Stimulated activated CD4-positive, alpha-beta T cell treated with anti-CD3 and anti-CD28 coated beads, Interleukin-15, amount 100 ng/mL, for 1 hour (primary cell): Measurements from ENCODE around the gene LIX1L.

ENCODE experiments used
- DNase-seq, 2 donors: peaks; one replicate each; pipeline ENCODE4 v3.0.0-alpha.2; 2020; ENCODE audit warnings: low read depth in 1 of 2, low spot score in 1 of 2

Gene LIX1L

DNA sequence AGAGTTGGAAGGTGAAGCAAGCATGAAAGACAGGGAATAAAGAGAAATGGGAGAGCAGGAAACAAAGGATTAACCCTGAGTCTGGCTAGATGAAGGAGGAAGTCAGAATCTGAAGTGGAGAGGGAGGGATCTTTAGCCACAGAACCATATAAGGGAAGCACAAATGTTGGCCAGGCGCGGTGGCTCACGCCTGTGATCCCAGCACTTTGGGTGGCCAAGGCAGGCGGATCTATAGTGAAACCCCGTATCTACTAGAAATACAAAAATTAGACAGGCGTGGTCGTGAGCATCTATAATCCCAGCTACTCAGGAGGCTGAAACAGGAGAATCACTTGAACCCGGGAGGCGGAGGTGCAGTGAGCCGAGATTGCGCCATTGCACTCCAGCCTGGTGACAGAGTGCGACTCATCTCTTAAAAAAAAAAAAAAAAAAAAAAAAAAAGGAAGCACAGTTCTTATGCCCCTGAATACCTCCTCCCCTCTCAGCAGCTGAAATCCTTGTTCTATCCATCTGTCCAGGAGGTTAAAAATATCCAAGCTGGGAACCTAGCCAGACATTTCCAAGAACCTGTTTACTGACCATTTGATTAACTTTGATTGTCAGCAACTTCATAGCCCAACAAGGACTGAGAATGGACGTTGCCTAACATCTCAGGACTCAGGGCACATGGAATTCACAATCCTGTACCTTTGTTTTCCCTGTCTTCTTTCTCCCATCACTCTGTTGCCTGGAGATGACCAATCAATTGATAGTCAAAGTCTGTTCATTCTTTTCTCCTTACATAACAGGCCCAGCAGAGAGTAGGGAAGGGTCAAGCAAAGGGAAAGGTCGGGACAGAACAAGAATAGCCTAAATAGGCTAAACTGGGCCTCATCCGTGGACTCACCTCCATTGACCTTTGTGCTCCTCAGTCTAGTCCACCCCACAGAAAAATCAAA, 28.0 kb upstream of the LIX1L start:
- no peak for DNase-seq

DNA sequence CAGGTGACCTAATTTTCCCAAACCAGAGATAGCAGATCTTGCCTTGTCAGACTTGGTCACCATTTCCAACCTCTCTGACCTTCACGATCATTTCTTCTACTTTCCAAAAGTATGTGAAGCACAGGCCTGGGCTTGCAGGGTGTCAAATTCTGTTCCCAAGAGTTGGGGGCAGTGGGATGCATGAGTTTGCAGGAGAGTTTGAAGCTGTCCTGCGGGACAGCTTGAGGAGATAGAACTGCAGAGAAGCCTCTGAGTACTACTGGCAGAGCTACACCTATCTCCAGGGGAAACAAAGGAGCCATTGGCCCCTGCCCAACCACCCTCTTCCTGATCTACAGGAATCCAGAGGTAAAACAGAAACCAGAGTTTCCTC, 27.3 kb upstream of the LIX1L start:
- DNase-seq: no peak

DNA sequence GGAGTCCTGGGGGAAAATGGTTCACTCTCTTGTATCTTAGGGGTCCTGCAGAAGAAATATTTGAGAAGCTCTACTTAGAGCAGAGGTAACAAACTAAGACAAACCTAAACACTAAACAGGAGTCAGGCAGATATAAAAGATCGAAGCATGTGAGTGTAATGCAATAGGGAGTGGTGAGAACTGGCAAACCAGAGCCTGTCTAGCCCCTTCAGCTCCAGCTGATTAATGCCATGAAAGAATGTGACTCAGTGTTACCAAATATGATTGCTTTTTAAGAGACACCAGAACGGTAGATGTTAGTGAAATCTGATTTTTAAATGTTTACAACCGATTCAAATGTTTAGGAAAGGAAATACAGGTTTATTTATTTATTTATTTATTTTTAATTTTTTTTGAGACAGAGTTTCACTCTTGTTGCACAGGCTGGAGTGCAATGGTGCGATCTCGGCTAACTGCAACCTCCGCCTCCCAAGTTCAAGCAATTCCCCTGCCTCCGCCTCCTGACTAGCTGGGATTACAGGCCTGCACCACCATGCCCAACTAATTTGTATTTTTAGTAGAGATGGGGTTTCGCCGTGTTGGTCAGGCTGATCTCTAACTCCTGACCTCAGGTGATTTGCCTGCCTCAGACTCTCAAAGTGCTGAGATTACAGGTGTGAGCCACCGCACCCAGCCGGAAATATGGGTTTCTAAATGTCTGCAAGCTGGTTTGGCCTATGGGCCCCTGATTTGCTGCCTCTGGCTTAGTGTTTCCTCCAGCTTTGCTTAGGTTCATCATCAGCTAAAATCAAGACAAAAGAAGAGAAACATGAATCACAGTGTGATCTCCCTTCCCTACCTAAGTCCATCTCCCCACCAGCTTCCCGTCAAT, 26.4 kb upstream of the LIX1L start:
- DNase-seq: no peak

DNA sequence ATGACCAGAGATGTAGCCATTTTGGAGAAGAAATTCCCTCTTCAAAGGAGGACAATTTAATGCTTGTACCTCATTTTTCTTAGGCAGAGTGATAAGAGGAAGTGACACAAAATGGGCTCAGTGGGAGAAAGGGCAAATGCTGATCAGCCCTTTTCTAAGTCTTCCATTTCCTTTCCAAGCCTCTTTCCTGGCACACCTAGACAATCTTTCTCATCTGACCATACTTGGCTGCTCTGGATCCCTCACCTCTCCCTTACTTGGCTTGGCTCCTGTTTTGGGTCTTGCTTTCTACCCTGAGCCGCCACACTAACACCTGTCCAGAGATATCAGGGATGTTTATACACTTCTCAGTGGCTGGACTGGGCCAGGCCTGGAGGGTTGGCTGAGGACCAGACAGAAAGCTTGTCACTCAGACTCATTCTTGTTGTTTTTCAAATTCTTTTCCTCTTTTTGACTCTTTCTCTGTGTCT, 25.4 kb upstream of the LIX1L start:
- no peak for DNase-seq

DNA sequence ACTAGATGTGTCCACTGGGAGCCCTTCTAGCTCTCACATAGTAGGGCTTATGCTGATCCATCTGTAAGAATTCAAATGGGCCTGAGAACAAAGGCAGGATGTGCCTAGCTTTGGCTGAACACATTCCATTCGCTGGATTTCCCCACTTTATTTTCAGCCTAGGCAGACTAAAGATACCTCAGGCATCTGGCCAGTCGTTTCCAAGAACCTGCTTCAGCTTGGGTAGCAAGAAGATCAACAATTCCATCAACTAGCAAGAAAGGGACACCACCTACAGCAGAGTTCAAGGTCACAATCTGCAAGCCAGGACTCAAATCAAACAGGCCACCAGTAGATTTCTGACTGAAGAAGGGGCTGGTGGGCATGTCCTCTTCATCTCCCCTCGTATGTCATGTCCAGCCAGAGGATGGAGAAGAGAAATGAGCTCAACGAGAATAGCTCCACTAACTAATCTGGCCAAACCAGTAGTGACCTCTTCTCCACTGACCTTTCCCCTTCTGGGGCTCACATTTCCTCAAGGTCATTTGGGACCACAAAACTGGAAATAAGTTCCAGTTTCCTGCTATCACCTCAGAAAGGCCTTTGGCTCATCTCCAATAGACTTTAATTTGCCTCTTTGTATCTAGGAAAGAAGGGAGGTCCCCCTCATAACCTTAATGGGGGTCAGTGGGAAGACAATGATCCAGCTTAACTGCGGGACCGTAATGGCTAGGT, 24.4 kb upstream of the LIX1L start:
- DNase-seq: no peak

DNA sequence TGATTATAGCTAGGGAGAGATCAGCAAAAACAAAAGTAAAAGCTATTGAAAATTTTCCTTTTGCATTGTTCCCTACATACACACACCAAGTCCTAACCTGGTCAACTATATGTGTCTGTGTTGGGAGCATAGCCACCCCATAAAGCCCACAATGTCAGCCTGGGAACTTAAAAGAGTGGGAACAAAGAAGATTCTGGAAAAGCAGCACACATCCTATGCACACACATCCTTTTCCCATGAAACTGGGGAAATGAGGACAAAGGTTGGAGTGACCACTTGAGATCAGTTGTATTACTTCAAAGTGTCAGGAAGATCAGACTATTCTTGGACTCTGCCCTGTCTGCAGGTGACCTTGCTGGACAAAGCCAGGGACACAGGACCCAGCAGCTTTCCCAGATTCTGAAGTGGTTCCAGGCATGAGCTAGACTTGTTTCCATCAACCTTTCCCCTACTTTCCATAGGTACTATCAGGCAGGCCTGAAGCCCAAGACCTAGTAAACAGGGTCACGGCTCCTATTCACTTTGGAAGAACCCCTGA, 22.7 kb upstream of the LIX1L start:
- no peak for DNase-seq

DNA sequence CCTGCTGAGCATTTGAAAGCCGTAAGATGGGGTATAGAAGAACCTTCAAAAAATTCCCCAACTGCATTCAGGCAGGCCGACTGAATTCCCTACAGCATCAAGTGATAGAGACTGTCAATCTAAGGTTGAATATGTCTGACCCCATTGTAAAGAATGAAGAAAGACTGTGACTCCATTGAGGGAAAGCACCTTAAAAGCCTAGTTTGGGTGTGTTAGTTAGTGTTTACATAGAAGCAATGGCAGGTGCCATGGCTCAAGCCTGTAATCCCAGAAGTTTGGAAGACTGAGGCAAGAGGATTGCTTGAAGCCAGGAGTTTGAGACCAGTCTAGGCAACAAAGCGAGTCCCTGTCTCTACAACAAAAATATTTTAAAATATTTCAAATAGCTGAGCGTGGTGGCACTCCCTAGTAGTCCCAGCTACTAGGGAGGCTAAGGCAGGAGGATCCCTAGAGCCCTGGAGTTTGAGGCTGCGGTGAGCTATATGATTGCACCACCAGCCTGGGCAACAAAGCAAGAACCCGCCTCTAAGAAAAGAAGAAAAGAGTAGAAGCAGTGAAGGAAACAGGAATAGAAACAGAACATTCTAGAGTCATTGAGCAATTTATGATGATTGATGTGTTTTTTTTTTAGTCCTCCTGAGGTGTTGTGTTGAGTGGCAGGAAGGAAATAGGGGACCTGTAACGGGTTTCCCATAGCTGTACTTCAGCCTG, 22.1 kb upstream of the LIX1L start:
- no peak for DNase-seq

DNA sequence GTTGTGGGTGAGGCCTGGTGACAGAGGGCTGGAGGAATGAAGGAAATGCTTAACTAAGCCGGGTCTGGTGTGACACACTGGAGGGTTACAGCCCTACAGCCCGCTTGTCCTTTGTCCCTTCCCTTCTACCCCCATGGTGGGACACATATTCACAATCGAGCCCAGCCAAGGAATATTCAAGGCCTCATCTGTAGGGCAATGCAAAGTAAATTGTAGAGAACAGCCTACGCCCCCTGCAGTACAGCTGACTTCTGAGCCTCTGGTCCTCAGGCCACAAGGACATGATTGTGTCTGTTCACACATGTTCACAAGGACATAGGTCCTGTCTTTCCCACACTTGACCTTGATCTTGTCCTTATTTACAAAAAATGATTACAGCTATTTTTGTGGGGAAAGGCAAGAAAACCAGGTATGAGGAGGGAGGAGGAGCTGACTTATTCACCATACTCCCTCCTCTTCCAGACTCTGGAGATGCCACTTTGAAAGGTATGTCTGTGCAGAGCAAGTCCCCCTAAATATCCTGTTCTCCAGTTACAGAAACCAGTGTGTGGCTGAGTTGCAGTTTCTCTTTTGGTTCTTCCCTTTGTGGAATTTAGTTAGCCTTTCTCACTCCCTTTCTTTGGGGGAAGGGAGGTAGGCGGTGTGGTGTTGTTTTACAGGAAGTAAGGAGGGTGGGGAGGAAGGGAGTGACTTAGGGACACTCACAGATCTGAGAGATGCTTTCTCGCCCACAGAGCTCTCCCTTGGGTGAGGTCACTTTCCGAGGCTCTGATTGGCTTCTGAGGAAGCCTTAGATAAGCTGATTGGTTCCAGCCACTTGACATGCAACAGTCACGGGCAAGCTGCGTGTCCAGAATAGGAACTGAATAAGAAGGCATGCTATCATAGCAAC, 21.3 kb upstream of the LIX1L start:
- DNase-seq: peak; percentile 44 to 51

DNA sequence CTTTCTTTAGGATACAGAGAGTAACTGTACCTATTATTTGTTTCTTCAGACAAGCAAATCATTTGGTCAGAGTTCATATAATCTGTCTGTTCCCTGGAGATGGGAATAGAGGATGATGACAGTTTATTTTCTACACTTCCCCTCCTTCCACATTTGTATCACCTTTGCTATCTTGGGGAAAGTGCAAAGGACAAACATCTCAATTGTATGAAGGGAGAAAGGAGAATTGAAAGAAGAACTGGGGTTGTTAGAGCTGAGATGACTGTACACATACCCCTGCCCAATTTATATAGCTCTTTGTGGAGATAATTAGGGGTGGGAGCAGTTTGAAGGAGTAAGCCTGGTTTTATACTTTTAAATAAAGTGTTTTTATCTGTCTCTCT, 20.6 kb upstream of the LIX1L start:
- DNase-seq: no peak

DNA sequence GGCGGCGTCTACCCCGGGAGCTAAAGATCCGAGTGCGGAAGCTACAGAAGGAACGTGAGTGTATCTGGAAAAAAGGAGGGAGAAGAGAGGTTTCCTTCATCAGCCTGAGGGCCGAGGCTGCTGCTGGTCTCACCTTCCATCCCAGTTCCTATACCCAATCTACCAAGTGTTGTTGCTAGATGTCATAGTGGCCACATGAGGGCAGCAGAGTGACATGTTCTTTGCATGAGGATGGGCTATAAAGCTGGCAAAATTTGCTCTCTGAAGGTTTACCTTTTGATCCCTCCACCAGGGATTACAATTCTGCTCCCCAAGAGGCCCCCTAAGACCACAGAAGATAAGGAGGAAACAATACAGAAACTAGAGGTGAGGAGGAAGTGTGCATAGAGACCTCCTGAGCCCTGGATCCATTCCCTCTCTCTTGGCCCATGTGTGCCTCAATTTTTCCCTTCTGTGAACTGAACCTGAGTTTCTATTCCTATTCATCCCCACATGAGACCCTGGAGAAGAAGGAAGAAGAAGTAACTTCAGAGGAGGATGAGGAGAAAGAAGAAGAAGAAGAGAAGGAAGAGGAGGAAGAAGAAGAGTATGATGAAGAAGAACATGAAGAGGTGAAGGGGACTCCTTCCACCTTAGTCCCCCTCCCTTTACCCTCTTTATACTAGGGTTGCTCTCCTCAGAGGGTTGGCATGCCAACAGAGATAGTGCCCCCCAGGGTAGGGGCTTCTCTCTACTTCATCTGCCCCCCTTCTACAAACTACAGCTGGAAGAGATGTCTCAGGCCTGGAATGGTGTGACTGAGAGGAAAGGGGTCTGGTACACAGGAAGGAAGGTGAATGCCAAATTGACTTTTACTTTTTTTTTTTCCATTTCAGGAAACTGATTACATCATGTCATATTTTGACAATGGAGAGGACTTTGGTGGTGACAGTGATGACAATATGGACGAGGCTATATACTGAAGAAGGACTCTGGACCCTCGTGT, 20.0 kb upstream of the LIX1L start:
- DNase-seq: peak in 1 of 2 donors; percentile 43

DNA sequence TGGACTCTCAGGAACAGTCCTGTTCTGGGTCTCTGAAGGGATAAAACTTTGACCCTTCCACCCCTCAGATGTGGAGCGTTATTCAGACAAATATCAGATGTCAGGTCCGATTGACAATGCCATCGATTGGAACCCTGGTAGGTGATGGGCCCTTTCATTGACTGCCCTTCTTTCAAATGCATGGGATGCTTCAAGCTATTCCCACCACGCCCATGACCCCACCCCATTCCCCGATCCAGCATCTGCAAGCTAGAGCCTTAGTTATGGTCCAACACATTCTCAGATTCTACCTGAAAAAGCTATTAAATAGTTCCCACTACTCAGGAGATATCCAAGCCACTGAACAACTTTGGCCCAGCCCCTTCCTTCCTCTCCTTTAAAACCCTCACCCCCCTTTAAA, 19.2 kb upstream of the LIX1L start:
- no peak for DNase-seq

DNA sequence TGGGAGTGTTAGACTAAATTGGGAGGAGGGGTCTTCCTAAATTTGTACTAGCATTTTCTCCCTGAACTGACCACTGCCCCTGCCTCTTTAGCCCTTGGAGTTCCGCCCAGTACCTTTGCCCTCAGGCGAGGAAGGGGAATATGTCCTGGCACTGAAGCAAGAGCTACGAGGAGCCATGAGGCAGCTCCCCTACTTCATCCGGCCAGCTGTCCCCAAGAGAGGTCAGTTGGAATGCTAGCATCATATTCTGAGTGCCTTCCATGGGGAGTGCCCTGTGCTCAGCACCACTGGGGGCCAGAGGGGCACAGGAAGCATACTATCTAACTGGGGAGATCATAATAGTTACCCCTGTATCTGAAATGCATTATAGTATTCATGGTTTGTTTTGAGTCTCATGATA, 17.4 kb upstream of the LIX1L start:
- DNase-seq: no peak

DNA sequence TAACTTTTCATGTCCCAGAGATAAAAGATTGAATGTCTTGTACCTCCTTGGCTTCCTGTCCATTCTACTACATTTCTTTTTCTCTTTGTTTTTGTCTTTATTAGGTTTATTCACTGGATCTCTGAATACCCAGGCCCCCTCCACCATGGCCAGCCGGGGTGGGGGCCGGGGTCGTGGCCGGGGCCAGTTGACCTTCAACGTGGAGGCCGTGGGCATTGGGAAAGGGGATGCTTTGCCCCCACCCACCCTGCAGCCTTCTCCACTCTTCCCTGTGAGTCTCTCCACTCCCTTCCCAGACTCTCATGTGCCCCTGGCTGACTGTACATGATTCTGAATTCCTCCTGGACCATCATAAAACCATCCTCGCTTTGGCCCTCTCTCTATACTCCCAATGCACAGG, 16.9 kb upstream of the LIX1L start:
- no peak for DNase-seq

DNA sequence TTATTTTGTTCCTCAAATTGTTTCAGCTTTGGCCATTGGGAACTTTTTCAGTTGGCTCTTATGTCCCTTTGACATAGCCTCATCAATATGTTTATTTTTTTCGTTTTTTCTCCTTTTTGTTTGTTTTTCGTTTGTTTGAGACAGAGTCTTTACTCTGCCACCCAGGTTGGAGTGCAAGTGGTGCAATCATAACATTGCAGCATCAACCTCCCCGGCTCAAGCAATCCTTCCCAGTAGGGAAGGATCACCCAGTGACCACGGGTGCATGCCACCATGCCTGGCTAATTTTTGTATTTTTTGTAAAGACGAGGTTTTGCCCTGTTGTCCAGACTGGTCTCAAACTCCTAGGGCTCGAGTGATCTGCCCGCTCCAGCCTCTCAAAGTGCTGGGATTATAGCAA, 14.8 kb upstream of the LIX1L start:
- no peak for DNase-seq

DNA sequence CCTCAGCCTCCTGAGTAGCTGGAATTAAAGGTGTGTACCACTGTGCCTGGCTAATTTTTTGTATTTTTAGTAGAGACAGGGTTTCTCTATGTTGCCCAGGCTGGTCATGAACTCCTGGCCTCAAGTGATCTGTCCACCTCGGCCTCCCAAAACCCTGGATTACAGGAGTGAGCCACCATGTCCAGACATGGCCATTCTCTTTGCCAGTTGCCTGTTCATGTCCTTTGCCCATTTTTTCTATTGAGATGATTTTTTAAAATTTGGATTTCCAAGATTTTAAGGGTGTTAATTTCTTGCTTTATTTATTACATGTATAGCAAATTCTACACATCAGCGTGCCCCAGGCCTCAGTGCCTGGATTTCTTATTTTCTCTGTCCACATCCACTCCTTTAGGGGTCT, 9.5 kb upstream of the LIX1L start:
- DNase-seq: no peak

DNA sequence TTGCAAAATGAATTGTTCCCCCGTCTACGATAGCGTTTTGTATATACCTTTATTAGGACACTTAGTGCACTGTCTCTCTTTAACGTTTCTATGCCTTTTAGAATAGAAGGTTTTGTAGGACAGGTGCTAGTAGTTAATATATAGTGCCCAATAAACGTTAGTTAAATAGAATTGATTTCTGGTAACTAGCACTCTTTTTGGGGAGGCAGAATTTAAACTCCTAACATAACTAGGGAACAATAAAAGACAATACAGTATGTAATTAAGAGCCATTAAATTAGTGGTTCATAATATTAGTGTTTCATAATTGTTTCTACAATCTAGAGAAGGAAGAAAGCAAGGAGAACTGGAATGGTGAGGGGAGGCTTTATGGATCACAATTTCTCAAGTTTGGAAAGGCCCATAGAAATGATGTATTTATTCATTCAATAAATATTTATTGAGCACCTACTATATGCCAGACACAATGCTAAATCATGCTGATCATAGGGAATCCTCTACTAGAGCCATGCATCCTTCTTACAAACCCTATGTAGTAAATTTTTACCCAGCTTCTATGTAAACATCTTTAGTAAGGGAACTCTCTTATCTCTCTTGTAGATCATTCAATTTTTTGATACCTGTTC, 7.4 kb upstream of the LIX1L start:
- DNase-seq: no peak

DNA sequence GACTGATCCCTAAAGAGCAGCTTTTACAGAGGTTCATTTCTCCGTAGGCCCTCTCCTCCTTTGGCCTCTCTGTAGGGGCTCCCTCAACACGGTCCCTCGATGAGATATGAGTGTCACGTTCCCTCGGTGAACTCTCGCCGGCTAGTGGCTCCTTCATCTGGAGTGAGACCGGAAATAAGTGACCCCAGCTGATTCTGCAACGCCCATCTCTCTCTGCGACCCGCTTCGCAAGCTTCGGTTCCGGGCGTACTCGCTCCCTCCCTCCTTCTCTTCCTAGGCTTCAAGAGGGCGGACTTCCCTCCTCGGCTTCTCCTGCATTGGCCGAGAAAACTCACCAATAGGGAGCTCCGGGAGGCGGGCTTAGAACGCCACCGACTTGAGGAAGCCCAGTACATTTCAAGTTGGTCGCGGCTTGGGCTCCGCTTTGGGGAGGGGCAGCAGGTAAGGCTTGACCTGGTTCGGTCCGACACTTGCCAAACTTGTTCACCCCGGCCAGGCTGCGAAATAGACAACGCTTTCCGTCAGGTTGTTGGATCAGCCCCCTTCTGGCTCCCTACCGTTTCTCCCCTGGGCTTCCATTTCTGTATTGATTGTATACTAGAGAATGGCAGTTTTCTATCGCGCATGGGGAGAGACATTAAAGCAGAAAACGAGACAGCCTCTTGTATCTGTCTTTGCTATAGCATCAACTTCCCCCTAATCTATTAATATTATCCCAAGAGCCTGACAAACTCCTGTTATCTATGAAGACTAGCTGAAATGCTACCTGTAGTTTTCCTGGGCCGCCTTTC, 6.7 kb upstream of the LIX1L start, which contains the start of the genes ANKRD34A and POLR3GL:
TSS of gene ANKRD34A (minus strand) at position 248 of the 791 bp plus-strand sequence. CDS start 2,816 bp downstream, outside the sequence.
TSS of gene POLR3GL (plus strand) at position 363 of the 791 bp plus-strand sequence. CDS start 10,176 bp downstream, outside the sequence.
- peak; percentile 79 to 80 for DNase-seq
